ENCODE measurements around the gene ZNF343.

The ZNF343 gene

DNA sequence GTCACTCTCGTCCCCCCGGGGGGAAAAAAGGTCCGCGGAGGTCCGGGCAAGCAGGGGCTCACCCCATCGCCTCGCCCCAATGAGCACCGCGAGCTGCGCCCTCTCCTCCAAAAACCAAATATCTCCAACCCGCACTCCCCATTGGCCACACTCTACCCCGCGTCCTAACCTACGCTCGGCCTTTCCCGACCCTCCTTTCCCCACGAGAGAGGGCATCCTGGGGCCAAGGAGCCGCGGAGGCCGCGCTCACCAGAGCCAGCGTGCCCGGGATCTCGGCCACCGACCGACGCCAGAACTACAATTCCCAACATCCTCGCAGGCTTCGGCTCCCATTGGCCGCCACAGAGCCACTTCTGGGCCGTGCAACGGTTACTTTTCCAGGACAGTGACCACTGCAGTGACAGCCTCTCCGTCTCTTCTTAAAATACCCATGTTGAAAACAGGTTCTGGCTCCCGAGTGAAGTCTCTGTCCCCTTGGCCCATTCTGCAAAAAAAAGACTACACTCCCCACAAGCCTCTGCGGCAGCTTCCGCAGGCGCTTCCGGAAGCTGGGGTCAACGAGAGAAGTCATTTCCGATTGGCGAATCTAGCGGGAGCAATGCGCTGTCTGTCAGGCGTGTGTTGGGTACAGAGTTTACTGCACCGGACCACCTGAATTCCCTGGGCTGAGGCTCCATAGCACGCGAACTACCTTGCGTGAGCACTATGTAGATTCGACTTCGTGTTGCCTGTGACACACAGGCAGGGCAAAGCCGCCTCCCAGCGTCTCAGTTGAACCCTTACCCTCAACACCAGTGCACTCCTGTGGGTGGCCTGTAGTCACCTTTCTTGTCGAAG lies at the start of gene ZNF343:
ZNF343 (minus strand) TSS at position 285 of the 837 bp plus-strand sequence. CDS start 15,020 bp downstream, outside the sequence.
- DNase-seq (ENCODE audit: low spot score in 2 of 2) (peak; percentile 70 to 82), ATAC-seq (ENCODE audit: low read depth) (peak; percentile 92)
- Mint-ChIP-seq H3K27ac (peak within 1 kb of the TSS; percentile 97), H3K27me3 (peaks cover 2% of the 10 kb centered on the region), H3K9me3 (no peaks in the 10 kb centered on the region), H3K4me3 (peak within 1 kb of the TSS; percentile 100), H3K36me3 (peaks cover 3% of the 10 kb centered on the region), H3K4me1 (peaks cover 12% of the 10 kb centered on the region)

GRCh38 chr20:2557873-2558580 lies 49.3 kb upstream of the ZNF343 start:
- DNase-seq (ENCODE audit: low spot score in 2 of 2) (no peak), ATAC-seq (ENCODE audit: low read depth) (no peak)
- H3K4me1 Mint-ChIP-seq = no peaks in the 10 kb centered on the region
- H3K9me3 Mint-ChIP-seq = no peaks in the 10 kb centered on the region
- no peak overlapping the region for H3K4me3 Mint-ChIP-seq
- no peak overlapping the region for H3K27ac Mint-ChIP-seq
- peaks cover 21% of the 10 kb centered on the region for H3K27me3 Mint-ChIP-seq
- H3K36me3 Mint-ChIP-seq = no peaks in the 10 kb centered on the region

DNA sequence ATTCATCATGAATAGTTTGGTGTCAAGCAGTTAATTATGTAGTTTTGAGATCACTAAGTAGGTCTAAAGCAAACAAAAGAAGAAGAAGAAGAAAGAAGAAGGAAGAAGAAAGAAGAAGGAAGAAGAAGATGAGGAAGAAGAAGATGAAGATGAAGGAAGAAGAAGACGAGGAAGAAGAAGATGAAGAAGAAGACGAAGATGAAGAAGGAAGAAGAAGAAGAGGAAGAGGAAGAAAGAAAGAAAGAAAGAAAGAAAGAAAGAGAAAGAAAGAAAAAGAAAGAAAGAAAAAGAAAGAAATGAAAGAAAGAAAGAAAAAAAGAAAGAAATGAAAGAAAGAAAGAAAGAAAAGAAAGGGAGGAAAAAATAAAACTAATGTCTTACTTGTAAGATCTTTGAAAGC lies 36.9 kb upstream of the ZNF343 start:
- Mint-ChIP-seq H3K27me3 (peaks cover 17% of the 10 kb centered on the region), H3K27ac (no peak overlapping the region), H3K4me1 (peaks cover 3% of the 10 kb centered on the region), H3K4me3 (no peak overlapping the region), H3K9me3 (no peaks in the 10 kb centered on the region), H3K36me3 (no peaks in the 10 kb centered on the region)
- ATAC-seq (ENCODE audit: low read depth) (no peak), DNase-seq (ENCODE audit: low spot score in 2 of 2) (no peak)

DNA sequence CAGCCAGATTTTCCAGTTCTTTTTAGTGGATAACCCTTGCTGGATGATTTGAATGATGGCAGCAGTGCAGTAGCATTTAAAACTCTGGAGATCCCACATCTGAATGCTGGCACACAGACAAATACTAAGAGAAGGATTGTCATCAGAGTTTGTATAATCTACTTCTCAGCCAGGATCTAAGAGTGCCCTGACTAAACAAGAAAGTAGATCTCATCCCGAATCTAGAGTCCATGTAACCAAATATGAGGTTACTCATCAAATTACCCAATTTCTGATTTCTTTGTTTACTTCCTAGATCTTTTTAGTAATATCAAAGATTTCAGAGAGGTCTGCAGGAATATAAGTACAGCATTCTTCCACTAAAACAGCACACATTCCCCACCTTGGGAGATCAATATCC lies 35.5 kb upstream of the ZNF343 start:
- no peak overlapping the region for H3K4me3 Mint-ChIP-seq
- DNase-seq (ENCODE audit: low spot score in 2 of 2) (no peak), ATAC-seq (ENCODE audit: low read depth) (no peak)
- no peaks in the 10 kb centered on the region for H3K36me3 Mint-ChIP-seq
- H3K27ac Mint-ChIP-seq = no peak overlapping the region
- peaks cover 3% of the 10 kb centered on the region for H3K4me1 Mint-ChIP-seq
- H3K27me3 Mint-ChIP-seq = peaks cover 13% of the 10 kb centered on the region
- no peaks in the 10 kb centered on the region for H3K9me3 Mint-ChIP-seq

DNA sequence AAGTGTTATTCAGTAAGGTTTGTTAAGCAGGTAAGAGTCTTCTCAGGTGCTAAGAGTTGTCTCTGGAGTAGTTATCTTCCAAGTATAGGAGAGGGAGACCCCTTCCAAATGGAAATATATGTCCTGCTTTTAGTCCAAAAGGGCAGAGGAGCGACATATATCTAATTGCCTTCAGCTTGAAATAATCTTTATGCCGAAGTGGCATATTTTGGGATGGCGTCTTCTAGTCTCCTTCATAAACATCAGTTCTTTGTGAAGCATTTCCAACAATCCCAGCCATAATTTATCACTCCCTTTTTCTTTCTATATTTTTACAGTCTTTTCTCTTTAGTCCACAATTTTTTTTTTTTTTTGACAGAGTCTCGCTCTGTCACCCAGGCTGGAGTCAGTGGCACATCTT lies 33.6 kb upstream of the ZNF343 start:
- H3K4me3 Mint-ChIP-seq = no peak overlapping the region
- peaks cover 20% of the 10 kb centered on the region for H3K27me3 Mint-ChIP-seq
- H3K9me3 Mint-ChIP-seq = no peaks in the 10 kb centered on the region
- no peak overlapping the region for H3K27ac Mint-ChIP-seq
- DNase-seq (ENCODE audit: low spot score in 2 of 2) = no peak
- ATAC-seq (ENCODE audit: low read depth) = no peak
- H3K4me1 Mint-ChIP-seq = peaks cover 3% of the 10 kb centered on the region
- no peaks in the 10 kb centered on the region for H3K36me3 Mint-ChIP-seq

DNA sequence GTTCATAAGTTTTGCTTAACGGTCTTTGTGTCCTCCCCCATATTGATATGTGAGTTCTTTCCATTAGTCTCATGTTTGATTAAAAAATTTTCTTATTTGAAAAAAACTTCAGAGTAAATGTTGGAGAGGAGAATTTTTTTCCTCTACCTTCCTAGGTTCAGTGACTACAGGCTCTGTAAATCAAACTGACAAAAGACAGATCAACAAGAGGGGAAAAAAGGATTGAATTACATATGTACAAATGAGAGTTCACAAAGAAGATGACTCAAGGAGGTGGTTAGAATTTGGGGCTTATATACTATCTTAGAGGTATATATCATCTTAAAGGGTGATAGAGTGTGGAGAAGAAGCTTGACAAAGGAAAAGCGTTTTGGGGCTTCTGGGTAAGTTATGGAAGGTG lies 33.2 kb upstream of the ZNF343 start:
- Mint-ChIP-seq H3K4me3 (no peak overlapping the region), H3K27ac (no peak overlapping the region), H3K36me3 (no peaks in the 10 kb centered on the region), H3K9me3 (no peaks in the 10 kb centered on the region), H3K4me1 (peaks cover 3% of the 10 kb centered on the region), H3K27me3 (peaks cover 21% of the 10 kb centered on the region)
- DNase-seq (ENCODE audit: low spot score in 2 of 2) = no peak
- ATAC-seq (ENCODE audit: low read depth) = no peak

DNA sequence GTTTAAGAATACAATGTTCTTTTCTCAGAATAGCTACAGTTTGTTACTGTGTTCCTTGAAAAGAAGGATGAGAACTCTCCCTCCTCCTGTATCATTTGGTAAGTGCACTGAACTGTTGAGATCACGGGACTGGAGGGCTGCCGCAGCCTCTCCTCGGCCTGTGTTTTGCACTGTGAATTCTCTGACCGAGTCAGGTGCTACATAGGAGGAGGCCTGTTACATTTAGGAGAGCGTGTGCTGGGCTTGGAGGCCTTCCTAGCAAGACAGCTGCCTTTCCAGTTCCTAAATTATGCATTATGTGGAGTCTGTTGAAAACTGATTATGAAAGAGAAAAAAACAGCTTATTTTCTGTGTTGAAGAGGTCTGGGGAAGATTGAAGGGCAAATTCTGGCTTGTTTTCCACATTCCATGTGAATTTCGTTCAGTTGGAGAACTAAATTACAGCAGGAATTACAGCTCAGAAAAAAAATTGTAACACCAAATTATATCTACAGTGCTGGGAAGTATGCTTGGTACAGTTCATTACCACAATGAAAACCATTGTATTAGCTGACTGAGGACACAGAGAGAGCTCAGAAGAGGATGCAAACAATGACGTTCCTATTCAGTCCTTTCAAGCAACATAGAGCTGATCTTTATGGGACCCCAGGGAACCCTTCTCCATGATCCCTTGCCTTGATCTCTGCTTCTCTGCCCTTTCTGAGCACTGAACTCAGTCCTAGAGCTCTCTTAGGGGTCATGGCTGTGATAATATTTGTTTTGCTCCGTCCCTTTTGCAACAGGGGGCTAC lies 30.4 kb upstream of the ZNF343 start:
- Mint-ChIP-seq H3K9me3 (no peaks in the 10 kb centered on the region), H3K27me3 (peaks cover 21% of the 10 kb centered on the region), H3K36me3 (no peaks in the 10 kb centered on the region), H3K4me1 (no peaks in the 10 kb centered on the region), H3K27ac (no peak overlapping the region), H3K4me3 (no peak overlapping the region)
- DNase-seq (ENCODE audit: low spot score in 2 of 2) (no peak), ATAC-seq (ENCODE audit: low read depth) (no peak)

- Mint-ChIP-seq H3K27me3 (peaks cover 22% of the 10 kb centered on the region), H3K4me3 (no peak overlapping the region), H3K36me3 (no peaks in the 10 kb centered on the region), H3K4me1 (no peaks in the 10 kb centered on the region), H3K9me3 (no peaks in the 10 kb centered on the region), H3K27ac (no peak overlapping the region)
- ATAC-seq (ENCODE audit: low read depth) (no peak), DNase-seq (ENCODE audit: low spot score in 2 of 2) (no peak)
These were observed 29.6 kb upstream of the ZNF343 start for GRCh38 chr20:2538356-2538755.

- H3K27me3 Mint-ChIP-seq = peaks cover 24% of the 10 kb centered on the region
- H3K4me1 Mint-ChIP-seq = no peaks in the 10 kb centered on the region
- no peak overlapping the region for H3K4me3 Mint-ChIP-seq
- DNase-seq (ENCODE audit: low spot score in 2 of 2) (no peak), ATAC-seq (ENCODE audit: low read depth) (no peak)
- no peaks in the 10 kb centered on the region for H3K9me3 Mint-ChIP-seq
- no peaks in the 10 kb centered on the region for H3K36me3 Mint-ChIP-seq
- no peak overlapping the region for H3K27ac Mint-ChIP-seq
These were observed 28.4 kb upstream of the ZNF343 start for GRCh38 chr20:2537101-2537500.

GRCh38 chr20:2536560-2536986 lies 27.9 kb upstream of the ZNF343 start, which contains the start of gene TMC2:
TSS of gene TMC2 (plus strand) at chr20:2536573. CDS start at chr20:2536622, 49 bp downstream.
- no peak for DNase-seq (ENCODE audit: low spot score in 2 of 2)
- Mint-ChIP-seq H3K4me3 (no peak within 1 kb of the TSS), H3K9me3 (no peaks in the 10 kb centered on the region), H3K36me3 (no peaks in the 10 kb centered on the region), H3K27me3 (peaks cover 26% of the 10 kb centered on the region), H3K4me1 (no peaks in the 10 kb centered on the region), H3K27ac (no peak within 1 kb of the TSS)
- ATAC-seq (ENCODE audit: low read depth) = no peak

- no peak for DNase-seq (ENCODE audit: low spot score in 2 of 2)
- no peak for ATAC-seq (ENCODE audit: low read depth)
- peaks cover 24% of the 10 kb centered on the region for H3K27me3 Mint-ChIP-seq
- no peak overlapping the region for H3K27ac Mint-ChIP-seq
- no peaks in the 10 kb centered on the region for H3K36me3 Mint-ChIP-seq
- H3K4me1 Mint-ChIP-seq = no peaks in the 10 kb centered on the region
- no peak overlapping the region for H3K4me3 Mint-ChIP-seq
- no peaks in the 10 kb centered on the region for H3K9me3 Mint-ChIP-seq
These were observed 27.2 kb upstream of the ZNF343 start for GRCh38 chr20:2535711-2536559.

DNA sequence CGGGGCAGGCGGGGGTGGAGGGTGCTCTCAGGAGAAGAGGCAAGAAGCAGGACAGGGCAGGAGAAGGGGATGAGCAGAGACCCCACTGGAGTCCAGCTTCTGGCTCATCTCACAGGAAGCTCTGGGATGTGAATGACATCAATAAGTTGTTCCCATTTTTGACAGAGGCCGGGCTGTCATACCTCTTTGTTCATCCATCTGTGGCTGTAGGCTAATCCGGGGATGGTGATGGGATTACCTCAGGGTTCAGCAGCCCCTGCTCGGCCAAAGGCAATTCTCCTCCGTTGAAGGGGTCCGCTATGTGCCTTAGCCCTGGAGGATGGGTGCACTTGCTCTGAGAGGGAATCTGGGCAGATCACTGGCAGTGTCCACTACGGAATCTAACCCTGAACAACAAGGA lies 24.4 kb upstream of the ZNF343 start:
- DNase-seq (ENCODE audit: low spot score in 2 of 2) (no peak), ATAC-seq (ENCODE audit: low read depth) (no peak)
- H3K36me3 Mint-ChIP-seq = no peaks in the 10 kb centered on the region
- no peak overlapping the region for H3K4me3 Mint-ChIP-seq
- no peak overlapping the region for H3K27ac Mint-ChIP-seq
- peaks cover 6% of the 10 kb centered on the region for H3K4me1 Mint-ChIP-seq
- no peaks in the 10 kb centered on the region for H3K9me3 Mint-ChIP-seq
- peaks cover 16% of the 10 kb centered on the region for H3K27me3 Mint-ChIP-seq

GRCh38 chr20:2528671-2529271 lies 20.1 kb upstream of the ZNF343 start:
- Mint-ChIP-seq H3K4me3 (no peak overlapping the region), H3K9me3 (no peaks in the 10 kb centered on the region), H3K27ac (no peak overlapping the region), H3K36me3 (no peaks in the 10 kb centered on the region), H3K4me1 (peaks cover 12% of the 10 kb centered on the region), H3K27me3 (peaks cover 7% of the 10 kb centered on the region)
- no peak for ATAC-seq (ENCODE audit: low read depth)
- DNase-seq (ENCODE audit: low spot score in 2 of 2) = no peak

All from memory B cell (primary cell).